Measurements from ENCODE around the gene TMTC4.

DNA sequence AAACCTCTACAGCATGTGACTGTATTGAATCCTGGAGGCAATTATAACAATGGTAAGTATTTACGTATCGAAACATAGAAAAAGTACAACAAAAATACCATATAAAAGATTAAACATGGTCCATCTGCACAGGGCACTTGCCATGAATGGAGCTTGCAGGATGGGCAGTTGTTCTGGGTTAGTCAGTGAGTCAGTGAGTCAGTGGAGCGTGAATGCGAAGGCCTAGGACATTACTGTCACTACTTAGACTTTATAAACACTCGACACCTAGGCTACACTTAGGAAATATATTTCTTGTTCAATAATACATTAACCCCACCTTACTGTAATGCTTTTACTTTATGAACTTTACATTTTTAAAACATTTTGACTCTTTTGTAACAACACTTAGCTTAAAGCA lies 35.6 kb upstream of the TMTC4 start:
- no peak for TF ChIP-seq EP300 (IDR thresholded peaks at IDR 0.05)
- TF ChIP-seq POLR2A (IDR thresholded peaks at IDR 0.05): no peak
- TF ChIP-seq POLR2AphosphoS5 (IDR thresholded peaks at IDR 0.05): no peak

Measured in upper lobe of left lung (tissue), 4 donors.